Left lobe of liver (tissue), 2 donors: ENCODE results near the gene SPOCK3. TPM values are rescaled to one million over a fixed set of nuclear protein-coding genes. Genes with fewer than 3 reads are reported as not detected.

Experiments
- ATAC-seq: fragments of 200-7000 bp; cut with Tn5 transposase; one replicate; pipeline ENCODE4 v1.9.1; 2020; ENCODE audit warnings: mild to moderate bottlenecking, moderate library complexity
- DNase-seq: peaks from one replicate; pipeline ENCODE4 v3.0.0-alpha.2; 2020; ENCODE audit warnings: low spot score
- total RNA-seq: library from RNA; stranded (reverse); gene quantifications from one replicate; pipeline ENCODE4 v1.2.1, GENCODE V29; 2021
- donor health status: DM: no; HTN: no; CAD: no; lungs with moderate emphysema.
- donor health status: DM: no; HTN: yes; CAD: no.

SPOCK3 gene
- total RNA-seq, 1 donor from 2014 or later = not detected

- ATAC-seq (no peak), DNase-seq (no peak)
Measured at GRCh38 chr4:167041524-167041923, 192.8 kb downstream of the SPOCK3 start.

GRCh38 chr4:167035390-167035789 is 198.9 kb downstream of the SPOCK3 start:
- DNase-seq = no peak
- ATAC-seq = no peak

GRCh38 chr4:167034983-167035382 is 199.3 kb downstream of the SPOCK3 start:
- ATAC-seq (peak; percentile 78), DNase-seq (no peak)

GRCh38 chr4:167032871-167033270 is 201.4 kb downstream of the SPOCK3 start:
- no peak for DNase-seq
- ATAC-seq = no peak

GRCh38 chr4:167031534-167032156 is 202.6 kb downstream of the SPOCK3 start:
- ATAC-seq (peak; percentile 31), DNase-seq (no peak)

- DNase-seq (no peak), ATAC-seq (peak; percentile 70)
Measured at GRCh38 chr4:167028976-167029375, 205.3 kb downstream of the SPOCK3 start.

- no peak for DNase-seq
- ATAC-seq = no peak
Measured at GRCh38 chr4:167025670-167026069, 208.6 kb downstream of the SPOCK3 start.

- ATAC-seq (peak; percentile 64), DNase-seq (no peak)
Measured at GRCh38 chr4:167023364-167023925, 210.8 kb downstream of the SPOCK3 start.

- ATAC-seq = peak; percentile 88
- peak; percentile 70 for DNase-seq
Measured at GRCh38 chr4:167021545-167022155, 212.6 kb downstream of the SPOCK3 start.

GRCh38 chr4:167020410-167020809 is 213.9 kb downstream of the SPOCK3 start:
- DNase-seq (no peak), ATAC-seq (no peak)

GRCh38 chr4:167014944-167015343 is 219.3 kb downstream of the SPOCK3 start:
- DNase-seq (no peak), ATAC-seq (no peak)

GRCh38 chr4:167003326-167003725 is 231.0 kb downstream of the SPOCK3 start:
- ATAC-seq (no peak), DNase-seq (no peak)

- DNase-seq (no peak), ATAC-seq (no peak)
Measured at GRCh38 chr4:167000141-167000852, 234.0 kb downstream of the SPOCK3 start.

GRCh38 chr4:166996216-166996615 is 238.1 kb downstream of the SPOCK3 start:
- ATAC-seq = no peak

GRCh38 chr4:166994686-166995085 is 239.6 kb downstream of the SPOCK3 start:
- DNase-seq (no peak), ATAC-seq (no peak)

More at GRCh38 chr4:166996216-166996615, 238.1 kb downstream of the SPOCK3 start:
- no peak for DNase-seq

- no peak for ATAC-seq
- no peak for DNase-seq
Measured at GRCh38 chr4:166991006-166991561, 243.2 kb downstream of the SPOCK3 start.

- DNase-seq (no peak), ATAC-seq (no peak)
Measured at GRCh38 chr4:166989886-166990285, 244.4 kb downstream of the SPOCK3 start.

- no peak for ATAC-seq
- DNase-seq = no peak
Measured at GRCh38 chr4:166987026-166987425, 247.3 kb downstream of the SPOCK3 start.

GRCh38 chr4:166981847-166982246 is 252.4 kb downstream of the SPOCK3 start:
- ATAC-seq (no peak), DNase-seq (no peak)

GRCh38 chr4:166980419-166980818 is 253.9 kb downstream of the SPOCK3 start:
- no peak for DNase-seq

GRCh38 chr4:166977596-166977995 is 256.7 kb downstream of the SPOCK3 start:
- DNase-seq (no peak), ATAC-seq (no peak)

More at GRCh38 chr4:166980419-166980818, 253.9 kb downstream of the SPOCK3 start:
- ATAC-seq = no peak
